Upper lobe of left lung (tissue), 4 donors: ENCODE measurements around the gene DROSHA.

Source experiments
- CTCF ChIP-seq, 6 experiments: fragments of 450-650 bp in 4 of 6; fragments of 200-600 bp in 2 of 6; sonication (generic) in 2 of 6; IDR thresholded peaks; one replicate each; pipeline ENCODE4 v1.5.1; 2016 to 2019; ENCODE audit warnings: antibody characterized with exemption in 6 of 6
- POLR2A ChIP-seq, 4 donors: fragments of 450-650 bp; IDR thresholded peaks; one replicate each; pipeline ENCODE4 v1.5.1; 2016 to 2017; ENCODE audit warnings: antibody characterized with exemption in 4 of 4, mild to moderate bottlenecking in 2 of 4

GRCh38 chr5:31463351-31463750 lies 68.5 kb downstream of the DROSHA start:
- TF ChIP-seq CTCF (IDR thresholded peaks at IDR 0.05) (no peak), POLR2A (IDR thresholded peaks at IDR 0.05) (no peak)
